ENCODE data around the gene SPDYE8.
"Not testable (repeated sequence)": the region's sequence is repeated elsewhere in the genome, so short reads cannot be mapped to it uniquely, and the experiment has no call there.

Gene SPDYE8, protein sequence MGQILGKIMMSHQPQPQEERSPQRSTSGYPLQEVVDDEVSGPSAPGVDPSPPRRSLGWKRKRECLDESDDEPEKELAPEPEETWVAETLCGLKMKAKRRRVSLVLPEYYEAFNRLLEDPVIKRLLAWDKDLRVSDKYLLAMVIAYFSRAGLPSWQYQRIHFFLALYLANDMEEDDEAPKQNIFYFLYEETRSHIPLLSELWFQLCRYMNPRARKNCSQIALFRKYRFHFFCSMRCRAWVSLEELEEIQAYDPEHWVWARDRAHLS

DNA sequence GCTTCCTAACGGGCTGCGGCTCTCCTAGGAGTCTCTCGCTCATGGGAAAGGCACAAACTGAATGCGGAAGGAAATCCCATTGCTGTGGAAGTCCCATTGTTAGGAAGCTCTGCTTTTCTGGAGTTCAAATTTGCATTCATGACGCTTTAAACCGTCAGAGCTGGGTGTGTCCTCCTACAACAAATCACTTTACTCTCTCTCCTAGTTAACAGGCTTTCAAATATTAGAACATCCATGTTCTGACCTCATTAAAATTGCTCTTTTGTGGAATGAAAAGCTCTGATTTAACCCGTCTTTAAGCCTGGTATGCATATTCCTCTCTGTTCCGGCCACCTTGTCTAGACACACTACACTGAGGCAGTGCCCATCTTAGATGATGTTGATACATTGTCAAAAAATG, at the start of gene SPDYE8:
Gene SPDYE8, minus strand, starts transcription at position 101 of the 400 bp plus-strand sequence. CDS start 1,800 bp downstream, outside the sequence.
- not testable (repeated sequence) for DNase-seq

DNA sequence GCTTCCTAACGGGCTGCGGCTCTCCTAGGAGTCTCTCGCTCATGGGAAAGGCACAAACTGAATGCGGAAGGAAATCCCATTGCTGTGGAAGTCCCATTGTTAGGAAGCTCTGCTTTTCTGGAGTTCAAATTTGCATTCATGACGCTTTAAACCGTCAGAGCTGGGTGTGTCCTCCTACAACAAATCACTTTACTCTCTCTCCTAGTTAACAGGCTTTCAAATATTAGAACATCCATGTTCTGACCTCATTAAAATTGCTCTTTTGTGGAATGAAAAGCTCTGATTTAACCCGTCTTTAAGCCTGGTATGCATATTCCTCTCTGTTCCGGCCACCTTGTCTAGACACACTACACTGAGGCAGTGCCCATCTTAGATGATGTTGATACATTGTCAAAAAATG, 28.2 kb upstream of the SPDYE8 start, which contains the start of gene SPDYE11:
Gene SPDYE11, minus strand, starts transcription at position 101 of the 400 bp plus-strand sequence. CDS start 1,800 bp downstream, outside the sequence.
- not testable (repeated sequence) for DNase-seq

DNA sequence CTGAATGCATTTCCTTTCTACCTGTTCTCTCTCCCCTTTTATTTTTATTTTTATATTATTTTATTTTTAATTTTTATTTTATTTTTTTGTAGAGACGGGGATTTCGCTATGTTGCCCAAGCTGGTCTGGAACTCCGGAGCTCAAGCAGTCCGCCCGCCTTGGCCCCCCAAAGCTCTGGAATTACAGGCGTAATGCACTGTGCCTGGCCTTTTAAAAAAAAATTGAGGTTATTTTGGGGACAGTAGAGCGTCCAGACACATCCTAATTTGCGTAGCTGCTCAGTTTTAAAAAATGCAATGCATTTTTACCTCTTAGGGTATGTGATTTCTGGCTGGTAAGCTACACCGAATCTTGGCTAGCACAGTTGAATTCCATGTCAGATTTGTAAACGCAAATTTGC, 23.1 kb downstream of the SPDYE8 start:
- not testable (repeated sequence) for DNase-seq

DNA sequence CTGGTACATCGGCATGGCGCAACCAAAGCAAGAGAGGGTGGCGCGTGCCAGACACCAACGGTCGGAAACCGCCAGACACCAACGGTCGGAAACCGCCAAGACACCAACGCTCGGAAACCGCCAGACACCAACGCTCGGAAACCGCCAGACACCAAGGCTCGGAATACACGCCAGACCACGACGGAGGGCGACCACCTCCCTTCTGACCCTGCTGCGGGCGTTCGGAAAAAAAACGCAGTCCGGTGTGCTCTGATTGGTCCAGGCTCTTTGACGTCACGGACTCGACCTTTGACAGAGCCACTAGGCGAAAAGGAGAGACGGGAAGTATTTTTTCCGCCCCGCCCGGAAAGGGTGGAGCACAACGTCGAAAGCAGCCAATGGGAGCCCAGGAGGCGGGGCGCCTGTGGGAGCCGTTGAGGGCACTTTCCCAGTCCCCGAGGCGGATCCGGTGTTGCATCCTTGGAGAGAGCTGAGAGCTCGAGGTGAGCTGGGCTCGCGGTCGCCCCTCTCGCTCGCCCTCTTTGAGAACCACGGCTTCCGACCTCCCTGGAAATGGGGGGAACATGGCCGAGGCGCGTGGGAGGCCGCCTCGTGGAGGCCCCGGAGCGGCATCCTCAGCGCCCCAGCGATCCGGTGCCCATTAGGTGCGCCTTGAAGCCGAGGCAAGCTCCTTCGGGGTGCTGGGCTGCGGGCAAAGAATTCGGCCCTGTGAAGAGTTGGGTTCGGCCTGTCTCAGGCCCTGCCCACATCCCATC, 23.7 kb downstream of the SPDYE8 start:
- DNase-seq, result not testable (repeated sequence)

DNA sequence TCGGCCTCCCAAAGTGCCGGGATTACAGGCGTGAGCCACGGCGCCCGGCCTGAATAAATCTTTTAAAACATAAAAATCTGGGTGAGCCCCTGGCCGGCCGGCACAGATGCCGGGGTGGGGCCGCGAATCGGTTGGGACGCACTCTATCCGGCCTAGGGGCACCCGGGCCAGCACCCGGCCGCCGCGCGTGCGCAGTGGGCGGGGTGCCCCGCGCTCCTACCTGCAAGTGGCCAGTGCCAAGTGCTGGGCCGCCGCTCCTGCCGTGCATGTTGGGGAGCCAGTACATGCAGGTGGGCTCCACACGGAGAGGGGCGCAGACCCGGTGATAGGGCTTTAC, 24.2 kb downstream of the SPDYE8 start:
- not testable (repeated sequence) for DNase-seq

DNA sequence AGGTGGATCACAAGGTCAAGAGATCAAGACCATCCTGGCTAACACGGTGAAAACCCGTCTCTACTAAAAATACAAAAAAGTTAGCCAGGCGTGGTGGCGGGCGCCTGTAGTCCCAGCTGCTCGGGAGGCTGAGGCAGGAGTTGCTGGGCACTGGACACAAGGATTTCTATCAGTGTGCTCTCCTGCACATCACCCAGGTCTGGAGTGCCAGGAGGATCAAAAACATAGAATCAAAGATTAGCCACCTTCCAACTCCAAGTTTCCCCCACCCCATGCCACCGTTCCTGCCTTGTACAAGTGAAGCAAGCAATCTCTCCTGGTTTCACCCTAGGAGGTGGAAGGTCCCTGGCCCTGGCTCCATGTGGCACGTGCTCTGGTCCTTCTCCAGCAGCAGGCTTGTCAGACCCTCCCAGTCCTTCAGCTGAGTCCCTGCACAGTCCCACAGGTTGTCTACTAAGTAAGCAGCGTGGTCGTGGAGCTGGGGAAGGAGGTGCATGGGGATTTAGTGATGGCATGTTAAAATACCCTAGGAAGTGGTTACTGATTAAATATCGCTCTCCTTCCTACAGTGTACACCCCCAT, 31.6 kb downstream of the SPDYE8 start:
- not testable (repeated sequence) for DNase-seq

DNA sequence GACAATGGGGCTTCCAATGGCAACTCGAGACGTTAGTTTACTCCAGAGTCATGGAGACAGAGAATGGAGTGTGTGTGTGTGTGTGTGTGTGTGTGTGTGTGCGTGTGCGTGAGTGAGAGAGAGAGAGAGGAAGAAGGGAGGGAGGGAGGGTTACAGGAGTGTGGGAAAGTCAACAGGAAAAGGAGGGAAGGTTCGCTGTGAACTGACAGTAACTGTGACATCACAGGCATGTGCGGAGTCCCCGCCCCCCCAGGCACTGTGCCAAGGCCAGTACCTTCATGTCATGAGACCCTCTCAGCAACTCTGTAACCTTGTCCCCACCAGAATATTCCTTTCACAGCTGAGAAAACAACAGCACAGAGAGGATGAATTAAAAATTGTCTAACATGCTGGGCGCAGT, 32.1 kb downstream of the SPDYE8 start:
- not testable (repeated sequence) for DNase-seq

DNA sequence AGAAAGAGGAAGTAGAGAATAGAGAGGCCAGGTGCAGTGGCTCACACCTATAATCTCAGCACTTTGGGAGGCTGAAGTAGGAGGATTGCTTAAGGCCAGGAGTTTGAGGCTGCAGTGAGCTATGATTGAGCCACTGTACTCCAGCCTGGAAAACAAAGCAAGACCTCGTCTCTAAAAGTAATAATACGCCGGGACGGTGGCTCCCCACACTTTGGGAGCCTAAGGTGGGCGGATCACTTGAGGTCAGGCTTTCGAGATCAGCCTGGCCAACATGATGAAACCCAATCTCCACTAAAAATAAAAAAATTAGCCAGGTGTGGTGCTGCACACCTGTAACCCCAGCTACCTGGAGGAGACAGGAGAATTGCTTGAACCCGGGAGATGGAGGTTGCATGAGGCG, 34.1 kb downstream of the SPDYE8 start:
- not testable (repeated sequence) for DNase-seq

DNA sequence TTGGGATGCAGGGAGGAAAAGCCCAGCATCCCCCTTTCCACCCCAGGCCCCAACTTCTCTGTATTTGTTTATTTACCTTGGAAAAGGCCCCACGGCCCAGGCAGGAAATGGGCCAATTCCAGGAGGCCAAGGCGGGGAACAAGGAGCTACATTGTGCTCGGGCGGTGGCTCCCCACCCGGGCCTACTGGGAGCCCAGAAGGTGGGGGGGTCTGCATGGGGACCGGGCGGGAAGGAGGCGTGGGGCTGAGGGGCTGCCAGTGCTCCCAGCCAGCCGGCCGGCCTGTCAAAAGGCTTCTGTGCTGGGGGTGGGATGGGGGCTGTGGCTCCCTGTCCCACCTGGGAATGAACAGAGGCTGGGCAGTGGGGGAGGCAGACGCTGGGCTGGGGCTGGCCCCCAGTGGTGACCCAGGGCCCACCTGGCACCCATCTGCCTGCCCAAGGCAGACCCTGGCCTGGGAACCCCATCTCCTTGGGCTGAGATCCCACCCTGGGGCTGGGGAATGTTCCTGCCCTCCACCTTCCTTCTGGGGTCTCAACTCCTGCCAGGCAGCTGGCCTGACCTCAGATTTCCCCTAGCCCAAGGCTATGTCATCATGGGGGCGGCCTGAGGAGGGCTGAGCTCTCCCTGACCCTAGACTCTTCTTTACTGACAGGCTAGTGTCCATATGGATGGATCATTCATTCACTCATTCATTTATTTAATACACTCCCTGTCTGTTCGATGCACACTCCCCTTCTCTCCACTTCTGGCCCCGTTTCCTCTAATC, 39.2 kb downstream of the SPDYE8 start:
- DNase-seq, result not testable (repeated sequence)

DNA sequence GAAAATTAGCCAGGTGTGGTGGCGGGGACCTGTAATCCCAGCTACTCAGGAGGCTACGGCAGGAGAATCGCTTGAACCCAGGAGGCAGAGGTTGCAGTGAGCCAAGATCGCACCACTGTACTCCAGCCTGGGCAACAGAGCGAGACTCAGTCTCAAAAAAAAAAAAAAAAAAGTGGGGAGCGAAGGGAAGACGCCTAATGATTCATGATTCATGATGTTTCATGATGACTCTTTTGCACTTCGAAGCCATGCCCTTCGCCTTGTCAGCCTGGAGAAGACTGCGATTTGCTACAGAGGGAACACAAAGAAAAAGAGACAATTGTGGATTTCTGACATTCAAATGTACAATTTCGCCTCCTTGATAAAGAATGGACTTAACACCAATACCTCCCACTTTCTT, 47.5 kb downstream of the SPDYE8 start:
- DNase-seq, result not testable (repeated sequence)

DNA sequence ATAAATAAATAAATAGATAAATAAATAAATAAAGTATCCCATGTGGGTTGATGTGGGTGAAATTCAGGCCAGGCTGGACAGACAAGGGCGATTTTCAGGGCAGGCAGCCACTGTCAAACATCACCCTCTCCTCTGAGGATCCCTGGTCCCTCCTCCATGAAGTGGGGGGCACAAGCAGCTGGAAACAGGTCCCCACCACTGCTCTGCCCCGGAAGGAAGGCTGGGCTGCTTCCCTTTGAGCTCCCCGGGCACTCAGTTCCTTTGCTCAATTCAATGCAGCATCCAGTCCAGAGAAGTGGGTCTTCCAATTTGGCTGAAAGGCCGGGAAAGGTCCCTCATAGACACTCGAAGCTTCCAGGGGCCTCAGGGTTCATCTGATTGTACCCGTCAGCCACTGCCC, 49.2 kb downstream of the SPDYE8 start:
- DNase-seq, result not testable (repeated sequence)

DNA sequence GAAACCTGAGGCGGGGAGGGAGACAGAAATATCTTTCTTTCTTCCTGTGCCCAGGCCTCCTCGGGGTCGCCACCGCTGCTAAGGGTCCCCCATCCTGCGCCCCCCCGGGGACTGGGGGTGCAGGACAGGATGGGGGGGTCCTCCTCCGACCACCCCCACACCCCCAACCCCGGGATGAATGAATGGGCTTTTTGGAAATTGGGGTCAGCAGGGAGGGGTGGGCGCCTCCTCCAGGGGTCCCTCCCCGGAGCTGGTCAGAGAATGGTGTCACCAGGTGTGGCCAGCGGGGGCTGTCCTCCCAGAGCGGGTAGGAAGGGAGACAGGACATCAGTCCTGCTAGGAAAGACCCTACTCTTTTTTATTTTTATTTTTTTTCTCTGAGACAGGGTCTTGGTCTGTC, 53.1 kb downstream of the SPDYE8 start:
- not testable (repeated sequence) for DNase-seq

DNA sequence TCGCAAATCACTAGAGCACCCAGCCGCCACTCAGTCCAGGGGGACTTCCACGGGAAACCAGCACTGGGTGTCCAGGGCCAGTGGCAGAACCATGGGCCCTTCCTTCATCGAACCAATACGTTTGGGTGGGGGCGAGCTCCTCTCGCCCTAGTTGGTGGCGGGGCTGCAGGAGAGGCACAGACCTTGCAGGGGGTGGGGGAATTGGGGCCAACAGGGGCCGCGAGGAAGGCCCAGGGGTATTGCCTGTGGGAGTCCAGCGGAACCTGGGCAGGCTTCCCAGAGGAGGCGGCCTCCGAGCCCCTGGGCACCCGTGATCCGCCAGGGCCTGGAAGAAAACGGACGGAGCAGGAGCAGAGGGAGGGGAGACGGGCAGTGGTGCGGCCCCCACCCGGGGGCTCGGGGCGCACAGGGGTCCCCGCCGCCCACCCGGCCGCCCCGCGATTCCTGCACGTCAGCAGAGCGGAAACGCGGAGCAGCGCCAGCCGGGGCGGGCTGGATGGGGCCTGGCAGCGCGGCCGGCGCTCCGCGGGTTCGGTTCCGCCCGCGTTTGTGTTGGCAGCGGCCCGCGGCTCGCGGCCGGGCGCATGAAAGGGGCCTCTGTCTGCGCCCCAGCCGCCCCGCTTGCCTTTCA, 53.8 kb downstream of the SPDYE8 start:
- not testable (repeated sequence) for DNase-seq

DNA sequence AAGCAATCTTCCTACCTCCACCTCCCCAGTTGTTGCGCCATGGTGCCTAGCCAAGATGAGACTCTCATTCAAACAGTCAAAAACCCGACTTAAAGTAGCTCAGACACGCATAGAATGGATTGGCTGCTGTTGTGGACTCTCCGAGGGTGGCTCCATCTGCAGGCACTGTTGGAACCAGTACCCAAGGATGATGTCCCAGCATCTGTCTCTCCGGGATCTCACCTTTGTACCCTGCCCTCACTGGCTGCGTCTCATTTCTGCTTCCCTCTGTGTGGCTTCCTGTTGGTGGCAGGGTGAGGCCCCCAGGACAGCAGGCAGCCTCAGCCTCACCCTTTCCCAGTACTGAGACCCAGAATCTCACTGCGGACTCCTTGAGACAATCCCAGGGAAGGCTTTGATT, 54.8 kb downstream of the SPDYE8 start:
- not testable (repeated sequence) for DNase-seq

DNA sequence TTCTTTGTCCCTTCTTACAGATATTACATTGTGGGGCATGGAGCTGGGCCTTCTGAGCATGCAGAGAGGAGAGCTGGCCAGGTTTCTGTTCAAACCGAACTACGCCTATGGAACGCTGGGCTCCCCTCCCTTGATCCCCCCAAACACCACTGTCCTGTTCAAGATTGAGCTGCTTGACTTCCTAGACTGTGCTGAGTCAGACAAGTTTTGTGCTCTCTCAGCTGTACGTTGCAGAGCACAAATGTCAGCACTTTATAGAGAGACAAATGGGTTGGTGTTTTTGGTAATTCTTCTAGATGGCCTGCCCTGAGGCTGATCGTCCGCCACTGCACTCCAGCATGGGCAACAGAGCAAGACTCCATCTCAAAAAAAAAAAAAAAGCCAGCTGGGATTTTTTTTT, 58.1 kb downstream of the SPDYE8 start:
- not testable (repeated sequence) for DNase-seq
